OCI-LY3 (cell line): ENCODE measurements around the gene FADS3.
A peak's percentile ranks its signal among the peaks of the same experiment; 100 is the strongest.

Experiments
- H2AFZ ChIP-seq: fragments of 200-600, 300-600 bp; shearing (Covaris generic); 2 replicates; pipeline ENCODE4 v1.6.0; 2014; ENCODE audit warnings: antibody characterized with exemption, low read depth, low read length
- H3K27ac ChIP-seq: fragments of 200-600, 300-600 bp; sonication (generic); 2 replicates; pipeline ENCODE4 v1.5.1; 2014; ENCODE audit warnings: mild to moderate bottlenecking, low read length, moderate library complexity, mixed read lengths
- H3K27me3 ChIP-seq: fragments of 200-600, 300-600 bp; sonication (generic); 2 replicates; pipeline ENCODE4 v1.6.1; 2014; ENCODE audit warnings: low read depth, low read length, mixed read lengths
- H3K36me3 ChIP-seq: fragments of 200-600, 300-600 bp; sonication (generic); replicated peaks from 2 replicates; pipeline ENCODE3; 2014; ENCODE audit warnings: low read depth, low read length, mixed read lengths
- H3K4me1 ChIP-seq: fragments of 300-600, 200-600 bp; sonication (generic); 2 replicates; pipeline ENCODE4 v1.6.1; 2014; ENCODE audit warnings: low read length, mixed read lengths
- H3K4me2 ChIP-seq: fragments of 200-600, 300-600 bp; sonication (generic); 2 replicates; pipeline ENCODE4 v1.6.1; 2014; ENCODE audit warnings: low read length, mixed read lengths
- H3K4me3 ChIP-seq: fragments of 300-600, 200-600 bp; sonication (generic); 2 replicates; pipeline ENCODE4 v1.5.1; 2014; ENCODE audit warnings: antibody characterized with exemption, mild to moderate bottlenecking, low read length, moderate library complexity
- H3K79me2 ChIP-seq: fragments of 300-600, 200-600 bp; shearing (Covaris generic); 2 replicates; pipeline ENCODE4 v1.6.1; 2014; ENCODE audit warnings: mild to moderate bottlenecking, low read length, mixed read lengths
- H3K9ac ChIP-seq: fragments of 300-600, 200-600 bp; shearing (Covaris generic); 2 replicates; pipeline ENCODE4 v1.6.0; 2014; ENCODE audit warnings: mild to moderate bottlenecking, low read length, moderate library complexity
- H3K9me3 ChIP-seq: fragments of 200-600, 300-600 bp; shearing (Covaris generic); 2 replicates; pipeline ENCODE4 v1.6.1; 2014; ENCODE audit warnings: low read length, mixed read lengths; ENCODE audit not compliant: insufficient read depth
- H4K20me1 ChIP-seq: fragments of 200-600, 300-600 bp; sonication (generic); 2 replicates; pipeline ENCODE4 v1.6.1; 2016; ENCODE audit warnings: low read length, mixed read lengths; ENCODE audit not compliant: insufficient read depth
- CTCF ChIP-seq: fragments of 200-600, 300-600 bp; sonication (generic); IDR thresholded peaks from 2 replicates; pipeline ENCODE4 v1.5.1; 2014; ENCODE audit warnings: antibody characterized with exemption, low read length, low read depth
- EZH2phosphoT487 ChIP-seq: fragments of 200-600 bp; shearing (Covaris generic); IDR thresholded peaks from 2 replicates; pipeline ENCODE4 v1.6.1; 2018; ENCODE audit warnings: antibody characterized with exemption, mixed run types, low read depth

Gene FADS3

DNA sequence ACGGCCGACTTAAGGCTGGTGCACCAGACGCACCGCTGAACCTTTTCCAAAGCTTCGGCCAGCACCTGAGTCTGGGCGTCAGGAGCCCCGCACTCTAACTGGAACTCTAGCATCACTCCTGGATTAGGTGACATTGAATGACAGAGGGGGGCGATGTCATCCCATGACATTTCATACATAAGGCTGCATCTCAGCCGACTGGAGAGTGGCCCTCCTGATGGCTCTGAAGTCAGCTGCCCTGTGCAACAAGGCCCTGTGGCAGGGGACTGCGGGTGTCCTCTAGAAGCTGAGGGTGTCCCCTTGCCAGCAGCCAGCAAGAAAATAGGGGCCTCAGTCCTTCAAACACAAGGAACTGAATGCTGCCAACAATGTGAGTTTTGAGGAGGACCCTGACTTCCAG lies 10.1 kb upstream of the FADS3 start:
- H2AFZ ChIP-seq, result no peak overlapping the region
- TF ChIP-seq EZH2phosphoT487, result no peak
- no peak for TF ChIP-seq CTCF
- no peaks in the 10 kb centered on the region for H3K79me2 ChIP-seq
- H3K27me3 ChIP-seq, result no peaks in the 10 kb centered on the region
- peaks cover 6% of the 10 kb centered on the region; the same call in 1 of the 2 replicates for H3K4me1 ChIP-seq
- no peak overlapping the region for H3K9ac ChIP-seq
- H3K4me3 ChIP-seq, result no peak overlapping the region
- no peak overlapping the region for H3K4me2 ChIP-seq
- H3K9me3 ChIP-seq, result no peaks in the 10 kb centered on the region
- H3K27ac ChIP-seq, result no peak overlapping the region
- H4K20me1 ChIP-seq, result no peaks in the 10 kb centered on the region
- no peaks in the 10 kb centered on the region for H3K36me3 ChIP-seq

DNA sequence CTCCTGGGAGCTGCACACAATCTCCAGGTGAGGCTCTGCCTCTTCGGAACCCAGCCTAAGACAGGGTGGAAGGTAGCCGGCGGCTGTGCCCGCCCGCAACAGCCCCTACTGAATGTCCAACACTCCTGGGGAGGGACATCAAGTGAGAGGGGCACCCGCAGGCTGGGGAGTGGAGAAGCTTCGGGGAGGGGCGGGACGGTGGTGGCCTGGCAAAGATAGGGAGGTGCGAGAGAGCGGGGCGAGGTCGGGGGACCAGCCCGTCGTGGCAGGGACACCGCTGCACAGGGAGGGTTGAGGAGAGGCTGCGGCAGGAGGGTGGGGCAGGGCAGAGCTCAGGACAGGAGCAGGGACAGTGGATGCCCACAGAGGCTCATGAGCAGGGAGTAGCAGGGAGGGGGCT lies 8.9 kb upstream of the FADS3 start:
- no peak overlapping the region for H2AFZ ChIP-seq
- H3K9me3 ChIP-seq, result no peaks in the 10 kb centered on the region
- H3K27ac ChIP-seq, result no peak overlapping the region
- no peaks in the 10 kb centered on the region for H3K36me3 ChIP-seq
- H4K20me1 ChIP-seq, result no peaks in the 10 kb centered on the region
- no peak overlapping the region for H3K9ac ChIP-seq
- TF ChIP-seq CTCF (no peak), EZH2phosphoT487 (no peak)
- no peaks in the 10 kb centered on the region for H3K79me2 ChIP-seq
- H3K4me3 ChIP-seq, result no peak overlapping the region
- no peaks in the 10 kb centered on the region for H3K27me3 ChIP-seq
- H3K4me2 ChIP-seq, result no peak overlapping the region
- H3K4me1 ChIP-seq, result peaks cover 6% of the 10 kb centered on the region; the same call in 1 of the 2 replicates

DNA sequence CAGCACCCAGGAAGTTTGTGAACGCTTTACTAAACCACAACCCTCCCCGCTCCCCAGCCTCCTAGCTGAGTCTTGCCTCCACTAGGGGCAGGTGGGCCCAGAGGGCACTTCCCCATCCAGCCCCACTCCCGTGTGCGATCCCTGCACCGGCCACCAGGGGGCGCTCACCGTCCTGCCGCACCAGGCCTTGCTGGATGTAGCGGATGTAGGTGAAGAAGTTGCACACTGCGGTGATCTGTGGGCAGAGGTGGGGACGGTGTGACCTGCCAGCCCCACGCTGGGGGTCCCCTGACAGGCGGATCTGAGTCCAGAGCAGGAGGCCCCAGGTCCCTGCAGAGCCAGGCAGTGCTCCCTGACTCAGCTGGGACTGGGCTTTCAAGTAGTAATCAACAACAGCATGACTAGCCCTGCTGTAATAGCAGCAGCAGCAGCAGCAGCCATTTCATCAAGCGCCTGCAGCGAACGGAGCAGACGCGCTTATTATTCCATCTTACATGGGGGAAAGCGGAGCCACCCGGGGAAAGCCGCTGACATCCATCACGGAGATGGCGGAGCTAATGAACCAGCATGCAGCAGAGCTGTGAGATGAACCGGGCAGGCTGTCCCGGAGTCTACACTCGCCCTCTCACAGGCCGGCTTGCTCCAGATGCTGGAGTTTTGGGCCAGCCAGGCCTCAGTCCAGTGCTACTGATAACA lies 7.9 kb upstream of the FADS3 start:
- Histone ChIP-seq H3K27ac (no peak overlapping the region), H3K36me3 (no peaks in the 10 kb centered on the region), H4K20me1 (no peaks in the 10 kb centered on the region), H3K9me3 (no peaks in the 10 kb centered on the region), H3K79me2 (no peaks in the 10 kb centered on the region), H3K4me1 (peaks cover 6% of the 10 kb centered on the region; the same call in 1 of the 2 replicates), H3K9ac (no peak overlapping the region), H3K4me2 (peak overlapping the region; percentile 55), H3K27me3 (no peaks in the 10 kb centered on the region), H2AFZ (peak overlapping the region; percentile 90), H3K4me3 (peak overlapping the region; percentile 23; the same call in 1 of the 2 replicates)
- TF ChIP-seq EZH2phosphoT487 (no peak), CTCF (peak; percentile 99)

DNA sequence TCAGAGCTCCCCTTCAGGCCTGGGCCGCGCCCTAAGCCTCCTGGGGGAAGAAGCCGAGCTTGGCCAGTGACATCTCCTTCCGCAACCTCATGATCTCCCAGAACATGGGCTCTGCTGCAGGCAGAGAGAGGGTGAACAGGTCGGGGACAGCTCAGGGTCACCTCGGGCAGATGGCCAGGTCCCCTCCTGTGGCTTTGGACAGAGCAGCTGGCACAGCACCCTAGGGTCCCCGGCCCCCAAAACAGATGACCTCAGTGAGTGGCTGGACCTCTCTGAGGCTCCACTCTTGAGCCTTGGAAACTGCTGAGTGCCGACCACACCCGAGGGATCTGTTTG lies 6.9 kb upstream of the FADS3 start:
- no peaks in the 10 kb centered on the region for H3K79me2 ChIP-seq
- H3K9ac ChIP-seq, result no peak overlapping the region
- no peak overlapping the region for H3K4me2 ChIP-seq
- H3K4me1 ChIP-seq, result peaks cover 6% of the 10 kb centered on the region; the same call in 1 of the 2 replicates
- peaks cover 1% of the 10 kb centered on the region; the same call in 1 of the 2 replicates for H3K27me3 ChIP-seq
- H2AFZ ChIP-seq, result peak overlapping the region; percentile 36; the same call in 1 of the 2 replicates
- no peak overlapping the region for H3K27ac ChIP-seq
- H4K20me1 ChIP-seq, result no peaks in the 10 kb centered on the region
- TF ChIP-seq EZH2phosphoT487, result no peak
- TF ChIP-seq CTCF, result no peak
- H3K4me3 ChIP-seq, result no peak overlapping the region
- no peaks in the 10 kb centered on the region for H3K9me3 ChIP-seq
- no peaks in the 10 kb centered on the region for H3K36me3 ChIP-seq
